NB4 (cell line): ENCODE data around the gene GALNT11.

Experiments
- DNase-seq: peaks from one replicate; pipeline ENCODE4 v3.0.0; 2010; ENCODE audit warnings: low read depth
- H3K4me3 ChIP-seq: one replicate; pipeline ENCODE4 v1.5.1; 2011; ENCODE audit warnings: mild to moderate bottlenecking, low read depth, low read length, moderate library complexity
- CTCF ChIP-seq: IDR thresholded peaks from one replicate; pipeline ENCODE4 v1.5.1; 2012; ENCODE audit warnings: low read depth, low read length
- MAX ChIP-seq: IDR thresholded peaks from 2 replicates; pipeline ENCODE4 v1.6.1; 2011; ENCODE audit warnings: low read depth, low read length
- MYC ChIP-seq: IDR thresholded peaks from 2 replicates; pipeline ENCODE4 v1.6.1; 2011; ENCODE audit warnings: low read depth, low read length
- POLR2A ChIP-seq: IDR thresholded peaks from 2 replicates; pipeline ENCODE4 v1.6.1; 2011; ENCODE audit warnings: mild to moderate bottlenecking; ENCODE audit not compliant: insufficient read length; ENCODE audit errors: extremely low read depth

Gene GALNT11

GRCh38 chr7:152046531-152046930 is 21.1 kb downstream of the GALNT11 start:
- DNase-seq: no peak
- TF ChIP-seq MAX: no peak
- TF ChIP-seq CTCF: no peak
- TF ChIP-seq MYC: no peak
- no peak for TF ChIP-seq POLR2A
- no peak overlapping the region for H3K4me3 ChIP-seq

- no peak overlapping the region for H3K4me3 ChIP-seq
- DNase-seq: no peak
- no peak for TF ChIP-seq CTCF
- no peak for TF ChIP-seq MYC
- no peak for TF ChIP-seq MAX
- TF ChIP-seq POLR2A: no peak
Measured at GRCh38 chr7:152048051-152048450, 22.6 kb downstream of the GALNT11 start.

- no peak for TF ChIP-seq MAX
- no peak overlapping the region for H3K4me3 ChIP-seq
- no peak for DNase-seq
Measured at GRCh38 chr7:152050547-152050971, 25.1 kb downstream of the GALNT11 start.

GRCh38 chr7:152051968-152052367 is 26.5 kb downstream of the GALNT11 start:
- no peak overlapping the region for H3K4me3 ChIP-seq
- no peak for TF ChIP-seq MAX
- no peak for TF ChIP-seq MYC
- no peak for TF ChIP-seq CTCF
- no peak for DNase-seq

- TF ChIP-seq POLR2A (no peak), MAX (no peak), MYC (no peak), CTCF (no peak)
- no peak overlapping the region for H3K4me3 ChIP-seq
- DNase-seq: no peak
Measured at GRCh38 chr7:152052771-152053170, 27.3 kb downstream of the GALNT11 start.

GRCh38 chr7:152054367-152055230 is 29.1 kb downstream of the GALNT11 start:
- no peak overlapping the region for H3K4me3 ChIP-seq
- TF ChIP-seq POLR2A (no peak), MAX (no peak)
- no peak for DNase-seq
